Hematopoietic multipotent progenitor cell treated with erythropoietin and hydrocortisone succinate and interleukin-3 and kit ligand, for 17 days (in vitro differentiated cells): ENCODE results near the gene LINGO3.

Experiments
- DNase-seq: peaks from one replicate; pipeline ENCODE4 v3.0.0-alpha.2; 2015; ENCODE audit warnings: low spot score

Gene LINGO3

GRCh38 chr19:2261438-2262172, 46.3 kb downstream of the LINGO3 start:
- DNase-seq: peak; percentile 76

GRCh38 chr19:2260341-2260805, 47.6 kb downstream of the LINGO3 start:
- no peak for DNase-seq

- DNase-seq: no peak
These were observed 48.6 kb downstream of the LINGO3 start for GRCh38 chr19:2259336-2259735.
